ENCODE results near the gene CEP162. TPM values are rescaled to one million over a fixed set of nuclear protein-coding genes. Genes with fewer than 3 reads are reported as not detected.

Gene CEP162, protein sequence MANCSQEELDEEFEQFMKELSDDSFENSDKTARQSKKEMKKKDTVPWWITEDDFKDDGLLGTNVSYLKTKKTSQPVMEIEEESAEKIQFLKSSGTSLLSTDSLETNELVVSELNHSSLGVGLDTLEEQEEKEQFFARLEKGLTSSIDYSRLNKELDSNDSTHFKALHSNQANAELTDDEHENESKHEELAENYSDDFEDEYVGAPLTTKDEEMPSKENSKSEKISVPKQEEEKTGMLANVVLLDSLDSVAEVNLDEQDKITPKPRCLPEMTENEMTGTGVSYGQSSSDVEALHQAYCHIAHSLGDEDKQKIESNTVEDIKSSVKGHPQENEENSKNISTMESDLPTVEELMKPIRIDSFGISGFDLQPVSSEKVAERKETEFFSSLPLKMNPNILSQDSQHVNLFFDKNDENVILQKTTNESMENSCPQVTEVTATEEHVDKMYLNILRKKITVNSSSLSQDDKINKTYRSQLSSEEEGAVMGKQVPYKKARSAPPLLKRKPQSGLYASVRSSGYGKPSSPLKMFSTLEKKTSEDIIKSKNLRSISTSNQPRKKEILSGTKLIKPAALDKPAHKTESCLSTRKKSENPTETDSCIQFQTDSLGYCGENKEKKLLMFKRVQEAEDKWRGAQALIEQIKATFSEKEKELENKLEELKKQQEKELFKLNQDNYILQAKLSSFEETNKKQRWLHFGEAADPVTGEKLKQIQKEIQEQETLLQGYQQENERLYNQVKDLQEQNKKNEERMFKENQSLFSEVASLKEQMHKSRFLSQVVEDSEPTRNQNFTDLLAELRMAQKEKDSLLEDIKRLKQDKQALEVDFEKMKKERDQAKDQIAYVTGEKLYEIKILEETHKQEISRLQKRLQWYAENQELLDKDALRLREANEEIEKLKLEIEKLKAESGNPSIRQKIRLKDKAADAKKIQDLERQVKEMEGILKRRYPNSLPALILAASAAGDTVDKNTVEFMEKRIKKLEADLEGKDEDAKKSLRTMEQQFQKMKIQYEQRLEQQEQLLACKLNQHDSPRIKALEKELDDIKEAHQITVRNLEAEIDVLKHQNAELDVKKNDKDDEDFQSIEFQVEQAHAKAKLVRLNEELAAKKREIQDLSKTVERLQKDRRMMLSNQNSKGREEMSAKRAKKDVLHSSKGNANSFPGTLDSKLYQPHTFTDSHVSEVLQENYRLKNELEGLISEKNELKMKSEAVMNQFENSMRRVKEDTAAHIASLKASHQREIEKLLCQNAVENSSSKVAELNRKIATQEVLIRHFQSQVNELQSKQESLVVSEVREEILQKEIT (N-terminal part only)
- total RNA-seq (7.4 and 9.2 TPM in 2 replicates), polyA plus RNA-seq (2.6 and 3.7 TPM in 2 replicates), polyA minus RNA-seq (ENCODE audit: low replicate concordance) (not detected in 2 replicates)
- 1.7 and 2.8 TPM in 2 replicates for polyA plus RNA-seq (2012)

DNA sequence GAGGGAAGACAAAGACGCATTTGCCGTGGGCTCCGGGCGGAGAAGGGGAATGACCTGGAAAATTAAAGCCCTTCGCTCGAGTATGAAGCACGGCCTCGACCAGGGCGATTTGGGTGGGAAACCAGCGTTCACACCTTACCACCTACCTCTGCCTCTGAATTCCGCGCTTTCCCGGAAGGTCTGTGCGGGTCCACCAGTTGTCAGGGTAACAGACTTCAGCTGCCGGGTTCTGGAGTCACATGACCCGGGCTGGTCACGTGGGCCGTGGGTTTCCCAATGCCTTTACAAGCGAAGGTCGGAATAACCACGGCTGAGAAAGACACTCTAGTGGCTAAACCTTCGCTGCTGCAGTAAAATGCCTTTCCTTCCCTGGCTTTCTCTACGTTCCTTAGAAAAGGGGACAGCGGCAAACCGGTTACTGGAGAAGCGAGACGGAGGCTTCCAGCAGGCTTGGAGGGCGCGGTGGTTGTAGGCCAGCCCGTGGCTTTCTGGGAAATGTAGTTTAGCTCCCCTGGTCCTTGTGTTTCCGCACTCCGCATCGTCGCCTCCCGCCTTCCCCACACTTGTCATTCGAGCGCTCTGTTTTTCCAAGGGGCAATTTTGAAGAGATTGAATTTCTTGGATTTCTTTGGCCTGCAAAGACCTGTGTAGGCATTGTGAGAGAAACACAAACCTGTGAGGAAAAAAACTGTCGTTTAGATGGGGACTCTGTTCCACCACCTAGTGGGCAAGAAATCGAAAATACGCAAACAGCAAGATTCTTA, at the start of gene CEP162:
TSS of gene CEP162 (minus strand) at position 210 of the 764 bp plus-strand sequence. CDS start 1,250 bp downstream, outside the sequence.
- H4K20me1 ChIP-seq (ENCODE audit: control insufficient read depth, extremely low read depth, insufficient read depth, low read length): no peaks in the 10 kb centered on the region
- H3K4me2 ChIP-seq (ENCODE audit: extremely low read depth, insufficient read depth, low read length): peak within 1 kb of the TSS; percentile 96
- H3K9me3 ChIP-seq (ENCODE audit: control insufficient read depth, insufficient read depth, low read depth, low read length): no peaks in the 10 kb centered on the region
- H3K36me3 ChIP-seq (ENCODE audit: control insufficient read depth, insufficient read depth, low read length): no peaks in the 10 kb centered on the region
- peak within 1 kb of the TSS; percentile 70 for H3K9ac ChIP-seq (ENCODE audit: insufficient read depth, low read length)
- peak within 1 kb of the TSS; percentile 63 to 88 (median 76) for H3K4me3 ChIP-seq (replicated peaks in 1 of 4; ENCODE audit: control extremely low read depth in 1 of 4, insufficient read depth in 1 of 4, low read depth in 3 of 4, low read length in 4 of 4)
- H3K27ac ChIP-seq (ENCODE audit: insufficient read depth, low read length): peak within 1 kb of the TSS; percentile 72
- DNase-seq (ENCODE audit: low read depth in 2 of 2): peak; percentile 83 to 88
- peak within 1 kb of the TSS; percentile 87 for H2AFZ ChIP-seq (ENCODE audit: low read length)
- H3K27me3 ChIP-seq (ENCODE audit: control insufficient read depth, insufficient read depth, low read length): no peaks in the 10 kb centered on the region
- TF ChIP-seq, protein P1, sequence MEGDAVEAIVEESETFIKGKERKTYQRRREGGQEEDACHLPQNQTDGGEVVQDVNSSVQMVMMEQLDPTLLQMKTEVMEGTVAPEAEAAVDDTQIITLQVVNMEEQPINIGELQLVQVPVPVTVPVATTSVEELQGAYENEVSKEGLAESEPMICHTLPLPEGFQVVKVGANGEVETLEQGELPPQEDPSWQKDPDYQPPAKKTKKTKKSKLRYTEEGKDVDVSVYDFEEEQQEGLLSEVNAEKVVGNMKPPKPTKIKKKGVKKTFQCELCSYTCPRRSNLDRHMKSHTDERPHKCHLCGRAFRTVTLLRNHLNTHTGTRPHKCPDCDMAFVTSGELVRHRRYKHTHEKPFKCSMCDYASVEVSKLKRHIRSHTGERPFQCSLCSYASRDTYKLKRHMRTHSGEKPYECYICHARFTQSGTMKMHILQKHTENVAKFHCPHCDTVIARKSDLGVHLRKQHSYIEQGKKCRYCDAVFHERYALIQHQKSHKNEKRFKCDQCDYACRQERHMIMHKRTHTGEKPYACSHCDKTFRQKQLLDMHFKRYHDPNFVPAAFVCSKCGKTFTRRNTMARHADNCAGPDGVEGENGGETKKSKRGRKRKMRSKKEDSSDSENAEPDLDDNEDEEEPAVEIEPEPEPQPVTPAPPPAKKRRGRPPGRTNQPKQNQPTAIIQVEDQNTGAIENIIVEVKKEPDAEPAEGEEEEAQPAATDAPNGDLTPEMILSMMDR (conservative IDR thresholded peaks at IDR 0.05 in 1 of 2, IDR thresholded peaks at IDR 0.05 in 1 of 2; ENCODE audit: low read depth in 1 of 2, low read length in 2 of 2): peak; percentile 80 to 84
- TF ChIP-seq EZH2 (IDR thresholded peaks at IDR 0.05; ENCODE audit: low read length, missing control alignments): no peak
- peaks cover 2% of the 10 kb centered on the region for H3K4me1 ChIP-seq (ENCODE audit: control insufficient read depth, extremely low read depth, insufficient read depth, low read length)
- H3K79me2 ChIP-seq (ENCODE audit: control insufficient read depth, insufficient read depth, low read length): no peaks in the 10 kb centered on the region

DNA sequence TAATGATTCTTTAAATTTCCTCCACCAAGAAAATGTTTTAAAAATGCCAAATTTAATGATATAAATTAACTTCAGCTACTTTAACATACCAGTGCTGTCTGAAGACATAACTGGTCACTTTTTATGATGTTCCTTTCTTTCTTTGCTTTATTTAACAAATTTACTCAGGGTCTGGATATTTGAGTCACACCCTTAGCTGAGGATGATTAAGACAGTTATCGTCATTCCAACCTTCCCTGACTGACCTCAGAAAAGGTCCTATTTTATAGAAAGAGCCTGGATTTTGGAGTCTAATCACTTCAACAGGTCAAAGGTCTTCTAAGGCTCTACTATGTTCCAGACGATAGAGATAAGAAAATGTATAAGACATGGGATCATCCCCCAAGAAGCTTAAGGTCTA, 47.4 kb upstream of the CEP162 start:
- Histone ChIP-seq H4K20me1 (ENCODE audit: control insufficient read depth, extremely low read depth, insufficient read depth, low read length) (no peaks in the 10 kb centered on the region), H3K36me3 (ENCODE audit: control insufficient read depth, insufficient read depth, low read length) (no peaks in the 10 kb centered on the region), H3K9me3 (ENCODE audit: control insufficient read depth, insufficient read depth, low read depth, low read length) (no peaks in the 10 kb centered on the region), H3K4me3 (replicated peaks in 1 of 4; ENCODE audit: control extremely low read depth in 1 of 4, insufficient read depth in 1 of 4, low read depth in 3 of 4, low read length in 4 of 4) (no peak overlapping the region), H3K4me1 (ENCODE audit: control insufficient read depth, extremely low read depth, insufficient read depth, low read length) (no peaks in the 10 kb centered on the region), H2AFZ (ENCODE audit: low read length) (no peak overlapping the region), H3K9ac (ENCODE audit: insufficient read depth, low read length) (no peak overlapping the region), H3K27me3 (ENCODE audit: control insufficient read depth, insufficient read depth, low read length) (no peaks in the 10 kb centered on the region), H3K27ac (ENCODE audit: insufficient read depth, low read length) (no peak overlapping the region), H3K4me2 (ENCODE audit: extremely low read depth, insufficient read depth, low read length) (no peak overlapping the region), H3K79me2 (ENCODE audit: control insufficient read depth, insufficient read depth, low read length) (no peaks in the 10 kb centered on the region)
- TF ChIP-seq, protein P1 (conservative IDR thresholded peaks at IDR 0.05 in 1 of 2, IDR thresholded peaks at IDR 0.05 in 1 of 2; ENCODE audit: low read depth in 1 of 2, low read length in 2 of 2): no peak
- TF ChIP-seq EZH2 (IDR thresholded peaks at IDR 0.05; ENCODE audit: low read length, missing control alignments): no peak
- DNase-seq (ENCODE audit: low read depth in 2 of 2): no peak

Data from fibroblast of lung (primary cell).